Large intestine (tissue), 3 donors: ENCODE measurements around the gene EMILIN2. TPM values are rescaled to one million over a fixed set of nuclear protein-coding genes. Genes with fewer than 3 reads are reported as not detected.
"Not testable (repeated sequence)": the region's sequence is repeated elsewhere in the genome, so short reads cannot be mapped to it uniquely, and the experiment has no call there.

ENCODE experiments used
- DNase-seq, 2 donors: peaks; one replicate each; pipeline versions ENCODE4 v3.0.0 to v3.0.0-alpha.2; 2013
- H3K27ac ChIP-seq: one replicate; pipeline ENCODE4 v1.5.1; 2013; ENCODE audit warnings: low read length
- H3K27me3 ChIP-seq: 2 replicates; pipeline ENCODE4 v1.6.1; 2013; ENCODE audit warnings: low read length; ENCODE audit not compliant: control insufficient read depth, insufficient read depth
- H3K36me3 ChIP-seq: 2 replicates; pipeline ENCODE4 v1.6.1; 2013; ENCODE audit warnings: low read length; ENCODE audit not compliant: control insufficient read depth, insufficient read depth
- H3K4me1 ChIP-seq: one replicate; pipeline ENCODE4 v1.6.1; 2013; ENCODE audit warnings: low read length; ENCODE audit not compliant: control insufficient read depth, insufficient read depth
- H3K4me3 ChIP-seq: one replicate; pipeline ENCODE4 v1.5.1; 2013; ENCODE audit warnings: low read length
- H3K9me3 ChIP-seq: one replicate; pipeline ENCODE4 v1.6.1; 2013; ENCODE audit warnings: mild to moderate bottlenecking, low read depth, low read length, moderate library complexity; ENCODE audit not compliant: control insufficient read depth
- WGBS: methylation state at CpG from one replicate; pipeline ENCODE4 v1.1.5; 2013; ENCODE audit warnings: low lambda C conversion rate; ENCODE audit not compliant: insufficient coverage; 5-methylcytosine and 5-hydroxymethylcytosine counted together
- polyA plus RNA-seq: library from polyadenylated mRNA; unstranded; fragments of 120-200 nt; gene quantifications from one replicate; pipeline ENCODE4 v1.2.1, GENCODE V29; 2013

Gene EMILIN2
- polyA plus RNA-seq, 1 donor = 30.4 TPM

- no peak for DNase-seq
- Histone ChIP-seq H3K9me3 (no peaks in the 10 kb centered on the region), H3K27ac (no peak overlapping the region), H3K4me1 (no peaks in the 10 kb centered on the region), H3K36me3 (no peaks in the 10 kb centered on the region), H3K4me3 (no peak overlapping the region), H3K27me3 (peaks cover 30% of the 10 kb centered on the region)
- WGBS = no CpG with 5 or more reads among the region's 1 CpG
These were observed 6.3 kb upstream of the EMILIN2 start for GRCh38 chr18:2840521-2840920.

- WGBS = no CpG with 5 or more reads among the region's 6 CpGs
- no peak overlapping the region for H3K27ac ChIP-seq
- no peak for DNase-seq
- H3K27me3 ChIP-seq = peaks cover 54% of the 10 kb centered on the region
- H3K9me3 ChIP-seq = peaks cover 4% of the 10 kb centered on the region
- no peaks in the 10 kb centered on the region for H3K36me3 ChIP-seq
- peaks cover 2% of the 10 kb centered on the region for H3K4me1 ChIP-seq
- H3K4me3 ChIP-seq = no peak overlapping the region
These were observed 3.7 kb upstream of the EMILIN2 start for GRCh38 chr18:2843146-2843545.

- Histone ChIP-seq H3K4me3 (no peak overlapping the region), H3K36me3 (no peaks in the 10 kb centered on the region), H3K27ac (no peak overlapping the region), H3K9me3 (peaks cover 4% of the 10 kb centered on the region), H3K4me1 (peaks cover 2% of the 10 kb centered on the region), H3K27me3 (peaks cover 72% of the 10 kb centered on the region)
- DNase-seq = no peak
- WGBS = 80% methylated on average over 1 of the region's 4 CpGs
These were observed 1.6 kb upstream of the EMILIN2 start for GRCh38 chr18:2845172-2845571.

GRCh38 chr18:2847317-2848246 lies 776 bp downstream of the EMILIN2 start:
- peaks cover 75% of the 10 kb centered on the region for H3K27me3 ChIP-seq
- peak in 1 of 2 donors; percentile 38 for DNase-seq
- peak overlapping the region; percentile 30 for H3K4me3 ChIP-seq
- H3K9me3 ChIP-seq = peaks cover 4% of the 10 kb centered on the region
- no peak overlapping the region for H3K27ac ChIP-seq
- no CpG with 5 or more reads among the region's 80 CpGs for WGBS
- H3K36me3 ChIP-seq = no peaks in the 10 kb centered on the region
- peaks cover 2% of the 10 kb centered on the region for H3K4me1 ChIP-seq

- H3K9me3 ChIP-seq = peaks cover 4% of the 10 kb centered on the region
- peaks cover 2% of the 10 kb centered on the region for H3K4me1 ChIP-seq
- H3K27ac ChIP-seq = no peak overlapping the region
- H3K36me3 ChIP-seq = no peaks in the 10 kb centered on the region
- WGBS = 47% methylated on average over 2 of the region's 17 CpGs
- H3K27me3 ChIP-seq = peaks cover 68% of the 10 kb centered on the region
- no peak overlapping the region for H3K4me3 ChIP-seq
- no peak for DNase-seq
These were observed 1.7 kb downstream of the EMILIN2 start for GRCh38 chr18:2848247-2849246.

- Histone ChIP-seq H3K27me3 (peaks cover 45% of the 10 kb centered on the region), H3K27ac (no peak overlapping the region), H3K36me3 (no peaks in the 10 kb centered on the region), H3K4me1 (peaks cover 2% of the 10 kb centered on the region), H3K9me3 (peaks cover 4% of the 10 kb centered on the region), H3K4me3 (no peak overlapping the region)
- 100% methylated on average over 1 of the region's 2 CpGs for WGBS
- DNase-seq = no peak
These were observed 4.0 kb downstream of the EMILIN2 start for GRCh38 chr18:2850816-2851215.

GRCh38 chr18:2851771-2852170 lies 5.0 kb downstream of the EMILIN2 start:
- Histone ChIP-seq H3K27me3 (peaks cover 36% of the 10 kb centered on the region), H3K4me1 (no peaks in the 10 kb centered on the region), H3K9me3 (peaks cover 4% of the 10 kb centered on the region), H3K27ac (no peak overlapping the region), H3K36me3 (no peaks in the 10 kb centered on the region), H3K4me3 (no peak overlapping the region)
- WGBS = no CpG with 5 or more reads among the region's 8 CpGs
- no peak for DNase-seq

- H3K9me3 ChIP-seq, H3K36me3 ChIP-seq, H3K4me3 ChIP-seq, H3K4me1 ChIP-seq, DNase-seq, H3K27ac ChIP-seq: not testable (repeated sequence)
- peaks cover 31% of the 10 kb centered on the region for H3K27me3 ChIP-seq
- WGBS = 100% methylated on average over 1 of the region's 12 CpGs
These were observed 5.7 kb downstream of the EMILIN2 start for GRCh38 chr18:2852460-2852859.

GRCh38 chr18:2853173-2853925 lies 6.5 kb downstream of the EMILIN2 start:
- H3K27ac ChIP-seq = no peak overlapping the region
- no peak for DNase-seq
- no CpG with 5 or more reads among the region's 18 CpGs for WGBS

More at GRCh38 chr18:2853173-2853925, 6.5 kb downstream of the EMILIN2 start:
- Histone ChIP-seq H3K27me3 (peaks cover 23% of the 10 kb centered on the region), H3K4me1 (no peaks in the 10 kb centered on the region), H3K4me3 (no peak overlapping the region), H3K9me3 (no peaks in the 10 kb centered on the region), H3K36me3 (no peaks in the 10 kb centered on the region)
